RPMI7951 (cell line): ENCODE measurements around the gene PPM1N. TPM values are rescaled to one million over a fixed set of nuclear protein-coding genes. Genes with fewer than 3 reads are reported as not detected.

Experiments used
- DNase-seq: peaks from one replicate; pipeline ENCODE4 v3.0.0-alpha.2; 2012; ENCODE audit warnings: low read depth
- total RNA-seq: library from RNA; depleted of rRNA; stranded (reverse); fragments of >200 nt; shearing (Covaris generic); gene quantifications from 2 replicates; pipeline ENCODE4 v1.2.3, GENCODE V29; 2014

PPM1N gene
- total RNA-seq, 1 experiment from 2014 or later: 1.8 TPM

DNA sequence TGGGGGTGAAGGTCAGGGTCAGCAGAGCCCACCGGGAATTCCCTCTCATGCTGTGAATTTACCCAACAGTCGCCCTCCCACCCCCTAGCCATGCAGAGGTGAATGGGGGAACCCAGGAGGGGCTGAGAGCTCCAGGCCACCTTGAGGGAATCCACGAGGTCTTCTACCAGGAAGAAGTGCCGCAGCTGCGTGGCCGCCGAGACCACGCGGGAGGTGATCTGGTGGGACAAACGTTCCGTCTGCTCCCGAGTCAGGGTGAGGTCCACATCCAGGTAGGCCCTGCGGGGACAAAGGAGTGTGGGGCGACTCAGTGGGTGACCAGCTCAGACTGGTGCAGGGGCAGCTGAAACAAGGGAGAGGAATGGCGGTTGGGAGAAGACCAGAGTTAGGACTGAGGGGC, 9.5 kb upstream of the PPM1N start:
- DNase-seq: no peak

DNA sequence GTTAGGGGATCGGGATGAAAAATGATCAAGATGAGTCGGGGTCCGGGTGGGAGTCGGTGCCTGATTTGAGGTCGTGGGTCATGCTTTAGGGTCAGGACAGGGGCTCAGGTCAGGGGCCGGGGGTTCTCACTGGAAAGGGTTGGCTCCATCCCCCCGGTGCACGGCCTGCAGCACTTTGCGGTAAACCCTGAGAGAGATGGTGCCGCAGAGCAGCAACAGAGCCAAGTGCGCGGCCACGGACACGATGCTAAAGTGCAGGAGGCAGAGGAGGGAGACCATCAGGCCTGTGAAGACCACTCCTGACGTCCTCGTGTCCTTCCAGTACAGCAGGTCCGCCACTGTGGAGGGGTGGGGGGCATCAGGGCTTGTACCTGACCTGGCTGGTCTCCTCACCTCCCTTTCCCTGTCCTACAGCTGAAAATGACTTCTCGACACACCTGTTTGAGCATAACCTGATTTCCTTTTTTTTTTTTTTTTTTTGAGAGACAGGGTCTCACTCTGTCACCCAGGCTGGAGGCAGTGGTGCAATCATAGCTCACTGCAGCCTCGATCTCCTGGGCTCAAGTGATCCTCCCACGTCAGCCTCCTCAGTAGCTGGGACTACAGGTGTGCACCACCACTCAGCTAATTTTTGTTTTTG, 8.9 kb upstream of the PPM1N start:
- DNase-seq: no peak

DNA sequence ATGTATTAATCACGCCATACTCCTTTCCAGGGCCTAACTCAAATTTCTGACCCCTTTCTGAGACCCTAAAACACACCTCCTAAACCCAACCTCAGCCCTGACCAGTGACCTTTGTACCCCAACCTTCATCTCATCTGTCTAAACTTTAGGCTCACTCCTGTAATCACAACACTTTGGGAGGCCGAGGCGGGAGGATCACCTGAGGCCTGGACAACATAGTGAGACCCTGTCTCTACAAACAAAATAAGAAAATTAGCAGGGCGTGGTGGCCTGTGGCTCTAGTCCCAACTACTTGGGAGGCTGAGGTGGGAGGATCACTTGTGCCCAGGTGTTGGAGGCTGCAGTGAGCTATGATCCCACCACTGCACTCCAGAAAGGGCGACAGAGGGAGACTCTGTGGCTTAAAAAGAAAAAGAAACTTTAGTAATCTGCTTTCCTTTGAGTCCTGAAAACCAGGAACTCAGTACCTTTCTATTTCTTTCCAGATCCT, 6.1 kb upstream of the PPM1N start:
- DNase-seq: no peak

DNA sequence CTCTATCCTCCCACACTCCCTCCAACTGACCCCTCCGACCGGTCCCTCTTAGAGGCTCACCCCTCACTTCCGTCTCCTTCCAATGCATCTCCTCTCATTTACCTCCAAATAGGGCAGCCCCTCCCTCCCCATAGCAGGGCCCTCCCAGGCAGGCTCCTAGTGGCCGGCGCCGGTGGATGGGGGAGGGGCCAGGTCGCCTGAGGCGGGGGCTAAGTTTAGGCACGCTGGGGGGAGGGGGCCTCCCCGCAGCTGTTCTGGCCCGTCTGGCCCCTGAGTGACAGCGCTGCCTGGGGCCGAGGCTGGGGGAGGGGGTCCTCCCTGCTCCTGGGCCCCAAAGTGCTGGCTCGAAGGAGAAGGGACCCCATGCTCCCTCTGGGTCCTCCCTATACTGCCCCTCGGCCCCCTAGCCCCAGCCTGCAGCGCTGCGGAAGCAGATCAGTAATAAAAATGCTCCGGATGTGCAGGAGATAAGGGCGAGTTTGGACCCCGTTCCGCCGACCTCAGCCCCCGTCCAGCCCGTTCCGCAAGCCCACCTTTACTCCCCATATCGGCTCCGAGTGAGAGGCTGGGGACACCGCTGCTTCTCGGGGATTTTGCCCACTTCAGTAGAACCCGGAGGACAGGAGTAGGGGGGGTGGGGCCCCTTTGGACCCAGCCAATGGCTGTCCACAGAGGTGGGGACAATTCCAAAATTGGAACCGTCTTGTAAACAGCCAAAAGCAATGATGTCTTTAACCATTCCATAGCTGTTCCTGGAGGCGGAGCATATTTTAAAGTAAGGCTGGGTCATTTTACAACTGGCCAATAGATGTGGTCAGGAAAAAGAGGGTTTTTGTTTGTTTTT, 5.4 kb upstream of the PPM1N start:
- DNase-seq: peak; percentile 90

DNA sequence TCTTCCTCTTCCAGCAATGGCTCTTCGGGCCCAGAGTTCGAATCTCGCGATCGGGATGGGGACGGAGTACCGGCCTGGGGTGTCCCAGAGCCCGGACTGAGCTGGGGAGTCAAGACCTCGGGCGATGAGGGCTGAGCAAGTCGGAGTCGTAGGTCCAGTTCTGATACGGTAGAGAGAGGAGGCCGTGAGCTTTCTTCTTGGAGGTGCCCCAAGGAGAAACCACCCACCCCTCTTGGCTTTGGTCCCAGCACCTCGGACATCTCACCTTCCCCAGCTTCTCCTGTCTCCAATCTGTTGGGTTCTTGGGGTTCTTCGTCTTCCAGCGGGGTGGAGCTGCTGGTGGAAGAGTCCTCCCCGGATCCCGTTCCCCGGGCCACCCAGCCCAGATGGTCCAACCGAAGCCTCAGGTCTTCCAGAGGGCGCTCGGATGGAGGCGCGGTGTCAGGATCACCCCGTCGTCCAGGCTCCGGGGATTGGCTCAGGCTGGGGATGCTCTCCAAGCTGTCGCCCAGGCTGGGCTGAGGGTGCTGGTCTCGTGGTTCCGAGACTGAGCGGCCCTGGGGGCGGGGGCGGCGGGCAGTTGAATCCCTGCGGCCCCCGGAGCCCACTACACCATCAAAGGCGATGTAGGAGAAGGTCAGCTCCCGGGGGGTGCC, 3.9 kb upstream of the PPM1N start:
- no peak for DNase-seq

DNA sequence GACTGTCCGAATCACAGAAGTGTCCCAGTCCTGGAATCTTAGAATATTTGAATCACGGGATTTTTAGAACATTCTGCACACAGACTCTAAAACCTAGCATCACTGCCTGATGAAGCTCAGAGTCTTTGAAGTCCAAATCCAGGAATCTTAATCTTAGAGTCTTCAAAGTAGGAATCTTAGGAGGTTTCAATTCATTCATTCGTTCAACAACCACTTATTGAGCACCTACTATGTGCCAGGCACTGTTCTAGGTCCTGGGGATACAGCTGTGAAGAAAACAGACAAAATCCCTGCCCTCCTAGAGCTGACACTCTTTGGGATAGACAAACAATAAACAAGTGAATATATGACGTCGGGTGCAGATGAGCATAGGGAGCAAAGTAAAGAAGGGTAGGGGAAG, 3.1 kb upstream of the PPM1N start:
- DNase-seq: no peak

DNA sequence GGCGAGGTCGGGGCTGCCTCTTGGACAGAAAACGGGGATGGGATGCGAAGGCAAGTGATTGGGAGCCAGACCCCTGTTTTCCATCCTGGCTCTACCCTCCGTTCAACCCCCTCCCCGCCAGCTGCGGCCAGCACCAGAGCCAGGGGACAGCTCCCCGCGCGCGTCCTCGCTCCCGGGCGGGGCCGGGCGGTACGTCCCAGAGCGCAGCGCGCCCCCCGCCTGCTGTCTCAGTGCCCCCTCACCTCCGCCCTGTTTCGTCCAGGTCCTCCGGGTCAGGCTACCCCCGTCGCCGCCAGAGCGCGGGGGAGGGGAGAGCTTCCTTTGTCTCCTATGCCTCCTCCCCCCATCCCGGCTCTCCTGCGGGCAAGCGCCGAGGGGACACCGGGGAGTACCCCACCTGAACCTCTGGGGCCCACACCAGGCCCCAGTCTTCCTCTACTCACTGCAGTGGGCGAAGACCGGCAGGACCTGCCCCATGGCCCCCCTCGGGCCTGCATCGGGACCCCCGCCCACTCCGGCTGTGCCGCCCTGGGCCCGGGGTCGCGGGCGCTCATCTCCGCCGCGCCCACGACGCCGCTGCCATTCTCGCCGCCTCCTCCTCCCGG, 1.8 kb upstream of the PPM1N start:
- peak; percentile 33 for DNase-seq

DNA sequence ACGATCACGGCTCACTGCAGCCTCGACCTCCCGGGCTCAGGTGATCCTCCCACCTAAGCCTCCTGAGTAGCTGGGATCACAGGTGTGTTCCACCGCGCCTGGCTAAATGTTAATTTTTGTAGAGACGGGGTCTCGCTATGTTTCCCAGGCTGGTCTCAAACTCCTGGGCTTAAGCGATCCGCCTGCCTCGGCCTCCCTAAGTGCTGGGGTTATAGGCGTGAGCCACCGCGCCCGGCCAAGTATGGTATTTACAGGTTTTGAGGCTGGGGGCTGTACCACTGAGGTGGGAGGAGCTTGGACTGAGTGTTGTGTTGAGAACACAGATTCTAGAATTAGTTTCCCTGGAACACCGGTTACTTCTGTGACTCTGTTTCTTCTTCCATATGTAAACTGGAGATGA, 452 bp upstream of the PPM1N start:
- DNase-seq: no peak

DNA sequence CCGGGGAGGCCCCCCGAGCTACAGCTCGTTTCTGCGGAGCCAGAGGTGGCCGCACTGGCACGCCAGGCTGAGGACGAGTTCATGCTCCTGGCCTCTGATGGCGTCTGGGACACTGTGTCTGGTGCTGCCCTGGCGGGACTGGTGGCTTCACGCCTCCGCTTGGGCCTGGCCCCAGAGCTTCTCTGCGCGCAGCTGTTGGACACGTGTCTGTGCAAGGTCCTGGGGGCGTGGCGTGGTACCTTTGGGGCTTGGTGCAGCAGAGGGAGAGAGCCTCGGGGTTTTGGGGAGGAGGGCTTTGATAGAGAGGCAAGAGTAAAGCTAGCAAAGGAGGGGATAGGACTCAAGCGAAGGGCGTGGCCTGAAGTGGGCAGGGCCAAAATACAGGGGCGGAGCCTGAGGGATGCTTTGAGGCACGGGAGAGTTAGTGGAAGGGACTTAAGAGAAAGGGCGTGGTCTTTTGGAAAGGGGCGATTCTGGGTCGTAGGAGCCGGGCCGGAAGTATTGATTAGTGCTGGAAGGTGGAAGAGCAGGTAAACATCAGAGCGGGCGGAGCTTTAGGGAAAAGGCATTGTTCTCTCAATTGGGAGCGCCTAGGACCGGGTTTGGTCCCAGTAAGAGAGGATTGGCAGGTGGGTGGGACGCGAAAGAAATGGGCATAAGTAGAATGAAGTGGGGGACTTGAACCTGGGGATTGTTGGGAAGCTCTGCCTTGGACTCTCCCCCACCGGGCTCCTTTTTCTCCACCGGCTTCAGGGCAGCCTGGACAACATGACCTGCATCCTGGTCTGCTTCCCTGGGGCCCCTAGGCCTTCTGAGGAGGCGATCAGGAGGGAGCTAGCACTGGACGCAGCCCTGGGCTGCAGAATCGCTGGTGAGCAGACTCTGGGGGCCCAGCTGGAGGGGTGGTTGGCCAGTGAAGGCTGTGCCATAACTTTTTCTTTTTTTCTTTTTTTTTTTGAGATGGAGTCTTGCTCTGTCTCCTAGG, 1.2 kb downstream of the PPM1N start:
- DNase-seq: peak; percentile 52

DNA sequence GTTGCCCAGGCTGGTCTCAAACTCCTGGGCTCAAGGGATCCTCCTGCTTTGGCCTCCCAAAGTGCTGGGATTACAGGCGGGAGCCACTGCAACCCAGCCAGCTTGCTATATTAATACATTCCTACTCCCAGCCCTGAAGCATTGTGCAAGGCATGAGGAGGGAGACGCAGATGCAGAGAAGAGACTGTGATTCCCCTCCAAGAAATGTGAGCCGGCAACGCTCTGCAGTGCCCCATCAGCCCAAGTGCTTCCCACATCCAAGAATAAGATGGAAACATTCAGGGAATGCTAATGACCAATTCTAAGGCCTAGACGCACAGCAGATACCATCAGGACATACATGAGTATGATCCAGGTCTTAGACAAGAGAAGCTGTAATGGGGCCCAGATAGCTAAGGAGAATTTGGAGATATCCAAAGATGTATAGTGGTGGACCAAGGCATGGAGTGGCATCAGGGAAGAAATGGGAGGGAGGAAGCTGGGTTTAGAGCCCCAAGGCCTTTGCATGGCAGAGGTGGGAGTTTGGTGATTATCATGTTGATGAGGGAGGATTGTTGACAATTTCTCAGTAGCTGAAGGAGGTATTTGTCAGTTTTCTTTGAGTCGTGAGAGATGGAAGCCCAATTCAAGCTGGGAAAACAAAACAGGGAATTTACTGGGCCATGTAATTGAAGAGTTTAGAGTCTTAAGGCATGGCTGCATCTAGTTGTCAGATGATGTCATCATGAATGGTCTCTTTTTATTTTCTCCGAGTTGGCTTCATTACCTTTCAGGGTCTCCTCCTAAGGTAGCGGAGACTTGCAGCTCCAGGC, 2.9 kb downstream of the PPM1N start:
- no peak for DNase-seq

DNA sequence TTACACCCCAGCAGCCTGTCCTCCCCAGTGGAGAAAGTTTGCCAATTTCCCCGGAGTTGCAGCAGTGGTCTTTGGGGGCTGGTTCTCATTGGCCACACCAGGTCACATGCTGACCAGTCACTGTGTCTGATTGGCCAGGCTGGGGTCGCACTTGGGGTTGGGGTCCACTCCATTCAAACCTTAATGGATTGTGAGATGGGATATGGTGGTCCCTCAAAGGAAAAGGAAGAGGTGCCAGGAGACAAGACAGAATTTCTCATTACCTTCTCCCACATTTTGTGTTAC, 3.4 kb downstream of the PPM1N start:
- no peak for DNase-seq

DNA sequence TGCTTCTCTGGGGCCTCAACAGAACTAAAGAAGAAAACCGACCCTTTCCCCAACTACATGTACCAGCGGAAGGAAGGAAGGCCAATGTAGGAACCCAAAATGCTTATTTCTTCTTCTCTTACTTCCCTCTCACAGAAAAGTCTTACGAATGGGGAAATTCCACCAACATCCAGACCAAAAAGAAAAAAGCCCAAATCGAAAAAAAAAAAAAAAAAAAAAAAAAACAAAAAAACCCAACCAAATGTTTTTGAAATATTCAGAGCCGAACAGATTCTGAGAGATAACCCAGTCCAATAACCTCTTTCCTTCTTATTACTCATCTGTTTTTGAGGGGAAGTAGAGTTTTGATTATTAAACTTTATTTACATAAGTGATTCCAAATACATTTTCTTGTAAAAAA, 3.9 kb downstream of the PPM1N start:
- DNase-seq: no peak

DNA sequence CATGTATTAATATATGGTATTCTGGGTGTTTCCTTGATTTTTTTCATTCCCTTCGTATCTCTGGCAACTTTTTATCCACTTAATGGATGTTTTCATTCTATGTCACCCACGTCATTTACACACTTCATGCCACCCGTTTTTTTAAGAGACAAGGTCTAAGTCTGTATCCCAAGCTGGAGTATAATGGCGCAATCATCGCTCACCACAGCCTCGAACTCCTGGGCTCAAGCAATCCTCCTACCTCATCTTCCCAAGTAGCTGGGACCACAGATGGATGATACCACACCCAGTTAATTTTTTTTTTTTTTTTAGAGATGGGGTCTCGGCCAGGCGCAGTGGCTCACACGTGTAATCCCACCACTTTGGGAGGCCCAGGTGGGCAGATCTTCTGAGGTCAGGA, 5.7 kb downstream of the PPM1N start:
- no peak for DNase-seq

DNA sequence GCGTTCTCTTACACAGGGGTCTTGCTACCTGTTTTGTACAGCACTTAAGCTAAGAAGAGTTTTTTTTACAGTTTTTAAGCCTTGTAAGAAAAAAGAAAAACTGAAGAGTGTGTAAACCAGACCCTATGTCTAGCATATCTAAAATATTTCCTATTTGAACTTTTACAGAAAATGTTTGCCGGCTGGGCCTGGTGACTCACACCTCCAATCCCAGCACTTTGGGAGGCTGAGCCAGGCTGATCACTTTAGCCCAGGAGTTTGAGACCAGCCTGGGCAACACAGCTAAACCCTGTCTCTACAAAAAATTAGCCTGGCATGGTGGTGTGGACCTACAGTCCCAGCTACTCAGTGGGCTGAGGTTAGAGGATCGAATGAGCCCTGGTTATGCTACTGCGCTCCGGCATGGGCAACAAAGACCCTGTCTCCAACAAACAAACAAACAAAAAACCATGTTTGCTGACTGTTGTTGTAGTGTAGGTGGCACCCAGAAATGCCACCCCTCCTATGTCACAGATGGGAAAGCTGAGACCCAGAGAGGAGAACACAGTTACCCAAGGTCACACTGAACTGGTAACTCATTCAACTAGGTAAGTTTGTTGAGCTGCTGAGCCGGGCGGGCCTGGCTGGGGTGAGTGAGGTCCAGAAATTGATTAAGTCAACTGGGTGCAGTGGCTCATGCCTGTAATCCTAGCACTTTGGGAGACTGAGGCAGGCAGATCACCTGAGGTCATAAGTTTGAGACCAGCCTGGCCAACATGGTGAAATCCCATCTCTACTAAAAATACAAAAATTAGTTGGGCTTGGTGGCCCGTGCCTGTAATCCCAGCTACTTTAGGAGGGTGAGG, 7.1 kb downstream of the PPM1N start:
- no peak for DNase-seq

DNA sequence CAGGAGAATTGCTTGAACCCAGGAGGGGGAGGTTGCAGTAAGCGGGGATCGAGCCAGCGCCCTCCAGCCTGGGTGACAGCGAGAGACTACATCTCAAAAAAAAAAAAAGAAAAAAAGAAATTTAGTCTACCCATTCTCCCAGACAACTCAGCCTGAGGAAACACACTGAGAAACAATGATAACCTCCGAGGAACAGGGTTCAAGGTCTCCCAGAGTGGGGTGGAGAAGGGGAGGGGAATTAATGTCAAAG, 7.7 kb downstream of the PPM1N start:
- DNase-seq: no peak

DNA sequence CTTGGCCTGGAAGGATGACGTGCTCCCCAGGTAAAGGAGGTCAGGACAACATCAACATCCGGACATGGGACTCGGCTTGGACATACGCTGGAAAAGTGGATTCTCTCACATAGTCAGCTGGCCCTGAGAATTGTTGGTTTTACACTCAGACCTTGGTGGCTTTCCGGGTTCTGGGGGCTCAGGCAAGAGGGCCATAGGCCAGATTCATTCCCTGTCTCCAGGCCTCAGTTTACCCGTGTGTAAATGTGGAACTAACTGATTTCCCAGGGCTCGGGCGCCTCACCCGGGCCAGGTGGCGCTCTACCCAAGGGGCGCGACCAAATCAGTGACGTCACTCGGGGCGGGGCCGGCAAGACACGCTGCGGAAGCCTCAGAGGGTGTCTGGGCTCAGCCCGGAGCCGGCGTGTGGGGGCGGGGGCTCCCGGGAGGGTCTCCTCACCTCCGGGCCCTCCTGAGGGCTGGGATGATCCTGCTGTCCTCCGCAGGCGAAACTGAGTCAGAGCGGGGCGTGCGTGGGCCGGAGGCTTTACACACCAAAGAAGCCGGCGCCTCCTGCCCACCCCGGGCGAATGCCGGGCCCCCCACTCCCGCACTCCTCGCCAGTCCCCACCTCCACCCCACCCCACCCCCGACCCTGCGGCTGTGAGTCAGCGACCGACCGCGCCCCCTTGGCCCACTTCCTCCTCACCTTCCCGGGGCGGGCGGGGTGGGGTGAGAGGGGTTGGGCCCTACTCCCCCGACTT, 8.2 kb downstream of the PPM1N start:
- DNase-seq: peak; percentile 90

DNA sequence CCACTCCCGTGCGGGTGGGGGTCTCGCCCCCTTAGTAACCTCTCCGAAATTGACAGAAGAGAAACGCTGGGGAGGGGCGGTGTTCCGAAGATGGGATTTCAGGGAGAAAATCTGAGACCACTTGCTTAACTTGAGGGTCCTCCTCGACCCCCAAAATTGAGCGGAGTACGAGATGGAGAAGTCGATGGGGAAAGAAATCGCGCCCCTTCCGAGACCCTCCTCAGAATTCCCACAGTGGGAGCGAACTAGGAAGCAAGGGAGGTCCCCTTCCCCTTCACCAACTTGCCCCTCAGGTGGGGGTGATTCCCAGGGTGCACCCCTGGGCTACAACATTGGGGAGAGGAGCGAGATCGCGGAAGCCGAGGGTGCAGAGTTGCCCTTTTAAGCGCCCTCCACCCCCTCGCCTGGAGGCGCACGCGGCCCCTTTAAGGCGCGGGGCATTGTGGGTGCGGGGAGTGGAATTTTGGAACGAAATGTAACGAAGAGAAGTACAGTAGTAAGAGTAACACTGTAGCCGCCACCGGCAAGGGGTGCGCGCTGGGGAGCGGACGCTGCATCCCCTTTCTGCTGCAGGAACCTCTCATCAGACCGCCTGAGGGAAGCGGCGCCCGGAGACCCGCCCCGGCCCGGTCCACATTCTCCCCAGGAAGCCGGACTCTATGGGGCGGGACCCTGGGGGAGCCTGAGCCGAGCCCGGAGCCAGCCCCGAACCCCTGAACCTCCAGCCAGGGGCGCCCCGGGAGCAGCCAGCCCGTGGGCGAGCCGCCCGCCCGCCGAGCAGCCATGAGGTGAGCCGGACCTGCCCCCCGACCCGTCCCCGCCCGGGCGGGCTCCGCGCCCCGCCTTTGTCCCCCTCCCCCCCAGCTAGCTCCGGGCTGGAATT, 9.0 kb downstream of the PPM1N start, which contains the start of gene VASP:
TSS of gene VASP (plus strand) at position 491 of the 883 bp plus-strand sequence. CDS start at position 784, 293 bp downstream.
- DNase-seq: peak; percentile 90

DNA sequence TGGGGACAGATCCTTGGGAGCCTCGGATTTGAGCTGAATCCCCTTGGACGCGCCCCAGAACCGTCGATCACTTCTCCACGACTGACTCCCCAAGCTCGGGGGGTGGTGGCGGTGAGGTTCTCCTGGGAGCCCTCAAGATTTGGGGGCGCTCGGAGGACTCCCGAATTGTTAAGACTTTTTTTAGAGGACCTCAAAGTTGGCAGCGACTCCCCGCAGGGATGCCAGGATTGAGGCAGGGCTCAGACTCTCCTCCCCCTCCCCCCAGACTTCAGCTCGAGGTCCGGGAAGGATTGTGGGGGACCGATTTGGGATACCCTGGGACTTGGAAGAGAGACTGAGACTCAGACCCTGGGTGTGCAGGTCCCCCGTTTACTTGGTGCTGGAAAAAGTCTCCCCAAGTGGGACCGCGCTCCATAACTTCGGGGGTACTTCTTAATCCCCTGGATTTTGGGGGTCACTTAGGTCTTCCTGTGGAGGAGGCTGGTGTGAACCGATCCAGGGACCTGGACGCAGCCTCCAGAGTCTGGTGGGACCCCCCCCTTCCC, 9.7 kb downstream of the PPM1N start:
- peak; percentile 31 for DNase-seq
